Suprapubic skin (tissue), 4 donors: ENCODE data around the gene RPS6KA6. TPM values are rescaled to one million over a fixed set of nuclear protein-coding genes. Genes with fewer than 3 reads are reported as not detected.

ENCODE experiments used
- DNase-seq, 2 donors: peaks; one replicate each; pipeline ENCODE4 v3.0.0-alpha.2; 2019; ENCODE audit warnings: low spot score in 2 of 2
- H3K27ac ChIP-seq: fragments of 200-600 bp; sonication (generic); one replicate; pipeline ENCODE4 v1.5.1; 2019
- H3K27me3 ChIP-seq: fragments of 200-600 bp; sonication (generic); one replicate; pipeline ENCODE4 v1.5.1; 2019
- H3K36me3 ChIP-seq: fragments of 200-600 bp; sonication (generic); one replicate; pipeline ENCODE4 v1.5.1; 2019
- H3K4me1 ChIP-seq: fragments of 200-600 bp; sonication (generic); one replicate; pipeline ENCODE4 v1.5.1; 2019
- H3K4me3 ChIP-seq: fragments of 200-600 bp; sonication (generic); one replicate; pipeline ENCODE4 v1.5.1; 2019; ENCODE audit warnings: mild to moderate bottlenecking
- H3K9me3 ChIP-seq: fragments of 200-600 bp; sonication (generic); one replicate; pipeline ENCODE4 v1.5.1; 2019
- CTCF ChIP-seq, 2 donors: fragments of 200-600 bp in 1 of 2; fragments of 450-650 bp in 1 of 2; sonication (generic) in 1 of 2; IDR thresholded peaks; one replicate each; pipeline ENCODE4 v1.5.1; 2016 to 2019; ENCODE audit warnings: antibody characterized with exemption in 2 of 2, mild to moderate bottlenecking in 1 of 2, moderate library complexity in 1 of 2
- EP300 ChIP-seq: sonication (generic); formaldehyde crosslinking; IDR thresholded peaks from one replicate; pipeline ENCODE4 v1.6.1; 2017; ENCODE audit warnings: antibody characterized with exemption
- POLR2A ChIP-seq, 2 donors: fragments of 450-650 bp; IDR thresholded peaks; one replicate each; pipeline ENCODE4 v1.6.1; 2017; ENCODE audit warnings: antibody characterized with exemption in 2 of 2, mild to moderate bottlenecking in 2 of 2, moderate library complexity in 2 of 2
- POLR2AphosphoS5 ChIP-seq, 3 donors: sonication (generic); formaldehyde crosslinking; IDR thresholded peaks; one replicate each; pipeline ENCODE4 v1.6.1; 2017; ENCODE audit warnings: antibody characterized with exemption in 3 of 3
- WGBS: methylation state at CpG from one replicate; pipeline ENCODE4 v1.1.5; 2018; 5-methylcytosine and 5-hydroxymethylcytosine counted together
- total RNA-seq, 4 donors: library from RNA; depleted of rRNA; stranded (reverse); fragments of >200 nt; gene quantifications; one replicate each; pipeline ENCODE4 v1.1.0, GENCODE V29; 2016

RPS6KA6 gene
- total RNA-seq, 4 donors from 2014 or later, result 3.1 to 7.0 (median 4.9) TPM

DNA sequence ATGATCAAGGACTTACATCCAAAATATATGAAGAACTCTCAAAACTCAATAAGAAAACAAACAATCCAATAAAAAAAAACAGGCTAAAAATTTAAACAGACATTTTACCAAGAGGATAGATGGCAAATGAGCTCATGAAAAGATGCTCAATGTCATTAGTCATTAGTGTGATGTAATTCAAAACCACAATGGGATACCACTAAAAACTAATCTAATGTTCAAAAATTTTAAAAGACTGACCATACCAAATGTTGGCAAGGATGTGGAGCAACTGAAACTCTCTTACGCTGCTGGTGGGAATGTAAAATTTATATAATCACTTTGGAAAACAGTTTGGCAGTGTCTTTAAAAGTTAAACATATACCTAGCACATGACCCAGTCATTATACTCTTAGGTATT is 43.7 kb downstream of the RPS6KA6 start:
- WGBS, result 78% methylated on average over 1 of the region's 1 CpG
- no peak overlapping the region for H3K4me3 ChIP-seq
- no peaks in the 10 kb centered on the region for H3K4me1 ChIP-seq

DNA sequence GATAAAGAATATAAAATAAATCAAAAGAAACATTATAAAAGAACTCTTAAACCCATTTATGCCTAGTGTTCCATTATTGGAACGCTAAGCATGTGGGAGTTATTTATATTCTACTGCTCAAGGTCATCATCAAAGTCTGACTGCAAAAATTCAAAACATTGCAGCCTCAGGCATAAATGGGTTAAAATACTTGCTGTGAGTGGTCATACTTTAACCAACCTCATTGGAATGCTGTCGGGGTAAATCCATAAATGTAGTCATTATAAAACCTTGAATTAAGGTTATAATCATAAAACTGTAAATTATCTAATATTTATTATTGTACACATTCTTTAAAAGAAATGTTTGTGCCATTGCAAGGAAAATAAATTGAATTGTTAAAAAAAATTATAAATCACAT is 55.0 kb downstream of the RPS6KA6 start:
- TF ChIP-seq CTCF (IDR thresholded peaks at IDR 0.05) (no peak), EP300 (no peak), POLR2A (IDR thresholded peaks at IDR 0.05) (no peak), POLR2AphosphoS5 (IDR thresholded peaks at IDR 0.05) (no peak)
- Histone ChIP-seq H3K36me3 (no peaks in the 10 kb centered on the region), H3K27me3 (no peaks in the 10 kb centered on the region), H3K9me3 (no peaks in the 10 kb centered on the region), H3K4me1 (no peaks in the 10 kb centered on the region), H3K4me3 (no peak overlapping the region), H3K27ac (no peak overlapping the region)
- WGBS, result 52% methylated on average over 2 of the region's 2 CpGs
- no peak for DNase-seq

More for the DNA sequence above, 43.7 kb downstream of the RPS6KA6 start:
- Histone ChIP-seq H3K27me3 (no peaks in the 10 kb centered on the region), H3K27ac (no peak overlapping the region), H3K9me3 (no peaks in the 10 kb centered on the region), H3K36me3 (no peaks in the 10 kb centered on the region)
- TF ChIP-seq POLR2AphosphoS5 (IDR thresholded peaks at IDR 0.05) (no peak), EP300 (no peak), CTCF (IDR thresholded peaks at IDR 0.05) (no peak), POLR2A (IDR thresholded peaks at IDR 0.05) (no peak)
- no peak for DNase-seq

DNA sequence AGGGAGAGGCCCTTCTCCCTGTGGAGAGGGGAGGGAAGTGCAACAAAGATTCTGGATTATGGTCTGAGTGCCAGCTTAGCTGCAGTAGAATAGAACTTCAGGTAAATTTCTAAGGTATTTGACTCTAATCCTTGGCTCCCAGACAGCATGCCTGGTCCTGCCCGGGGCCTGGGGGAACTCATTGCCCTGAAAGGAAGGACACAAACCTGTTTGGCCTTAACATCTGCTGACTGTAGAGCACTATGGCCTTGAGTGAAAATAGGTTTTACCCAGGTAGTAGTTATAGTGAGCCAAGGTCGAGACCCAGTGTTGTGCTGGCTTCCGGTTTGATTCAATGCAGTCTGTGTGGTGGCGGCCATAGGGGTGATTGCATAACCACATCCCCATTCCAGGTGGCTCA is 64.4 kb downstream of the RPS6KA6 start:
- Histone ChIP-seq H3K4me3 (no peak overlapping the region), H3K9me3 (no peaks in the 10 kb centered on the region), H3K4me1 (no peaks in the 10 kb centered on the region), H3K27me3 (no peaks in the 10 kb centered on the region), H3K27ac (no peak overlapping the region), H3K36me3 (no peaks in the 10 kb centered on the region)
- no peak for DNase-seq
- TF ChIP-seq EP300 (no peak), POLR2AphosphoS5 (IDR thresholded peaks at IDR 0.05) (no peak), POLR2A (IDR thresholded peaks at IDR 0.05) (no peak), CTCF (IDR thresholded peaks at IDR 0.05) (no peak)
- 74% methylated on average over 4 of the region's 4 CpGs for WGBS

DNA sequence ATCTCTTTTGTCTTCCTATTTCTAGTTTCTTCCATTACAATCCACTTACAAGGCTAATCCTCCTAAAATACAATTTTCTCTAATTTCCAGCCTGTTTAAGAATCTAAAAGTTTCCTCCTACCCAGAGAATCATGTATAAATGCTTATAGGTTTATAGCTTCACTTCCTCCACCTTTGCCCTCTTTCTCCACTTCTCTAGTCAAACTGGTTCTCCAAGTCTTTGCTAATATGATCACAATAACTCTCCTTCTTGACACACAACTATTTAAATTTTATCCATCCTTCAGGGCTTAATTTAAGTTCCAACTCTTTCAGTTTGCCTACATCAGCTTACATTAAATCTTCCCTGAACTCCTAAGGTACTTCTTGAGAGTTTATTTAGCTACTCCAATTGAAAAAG is 69.2 kb downstream of the RPS6KA6 start:
- H3K27ac ChIP-seq, result no peak overlapping the region

GRCh38 chrX:84118315-84118714 is 69.7 kb downstream of the RPS6KA6 start:
- no peak overlapping the region for H3K4me3 ChIP-seq
- no peaks in the 10 kb centered on the region for H3K27me3 ChIP-seq
- H3K9me3 ChIP-seq, result no peaks in the 10 kb centered on the region
- TF ChIP-seq POLR2AphosphoS5 (IDR thresholded peaks at IDR 0.05), result no peak
- TF ChIP-seq CTCF (IDR thresholded peaks at IDR 0.05), result no peak
- TF ChIP-seq POLR2A (IDR thresholded peaks at IDR 0.05), result no peak
- no peak for TF ChIP-seq EP300
- no peak for DNase-seq
- WGBS, result 62% methylated on average over 4 of the region's 4 CpGs
- no peak overlapping the region for H3K27ac ChIP-seq
- no peaks in the 10 kb centered on the region for H3K4me1 ChIP-seq
- no peaks in the 10 kb centered on the region for H3K36me3 ChIP-seq

More for the DNA sequence above, 69.2 kb downstream of the RPS6KA6 start:
- TF ChIP-seq POLR2A (IDR thresholded peaks at IDR 0.05) (no peak), EP300 (no peak), CTCF (IDR thresholded peaks at IDR 0.05) (no peak), POLR2AphosphoS5 (IDR thresholded peaks at IDR 0.05) (no peak)
- no peak overlapping the region for H3K4me3 ChIP-seq
- DNase-seq, result no peak
- no peaks in the 10 kb centered on the region for H3K36me3 ChIP-seq
- no peaks in the 10 kb centered on the region for H3K9me3 ChIP-seq
- no peaks in the 10 kb centered on the region for H3K27me3 ChIP-seq
- no peaks in the 10 kb centered on the region for H3K4me1 ChIP-seq
